Tibial artery (tissue), 4 donors: ENCODE results near the gene DNAJB13.

Experiments used
- DNase-seq, 2 donors: peaks; one replicate each; pipeline ENCODE4 v3.0.0-alpha.2; 2019
- H3K27ac ChIP-seq, 2 donors: fragments of 200-600 bp; sonication (generic) in 1 of 2; 1 replicate in 1 of 2; 2 replicates in 1 of 2; pipeline ENCODE4 v1.5.1; 2018 to 2019; ENCODE audit warnings: mild to moderate bottlenecking in 1 of 2
- H3K27me3 ChIP-seq, 2 donors: fragments of 200-600 bp; sonication (generic) in 1 of 2; one replicate each; pipeline versions ENCODE4 v1.5.1 to v1.6.0; 2016 to 2019
- H3K36me3 ChIP-seq, 3 donors: fragments of 200-600 bp; sonication (generic) in 2 of 3; one replicate each; pipeline ENCODE4 v1.5.1; 2016 to 2019; ENCODE audit warnings: mild to moderate bottlenecking in 2 of 3
- H3K4me1 ChIP-seq, 4 donors: fragments of 200-600 bp; sonication (generic) in 2 of 4; 1 replicate in 3 of 4; 2 replicates in 1 of 4; pipeline ENCODE4 v1.5.1; 2016 to 2019
- H3K4me3 ChIP-seq, 2 donors: fragments of 200-600 bp; sonication (generic) in 1 of 2; 1 replicate in 1 of 2; 2 replicates in 1 of 2; pipeline ENCODE4 v1.5.1; 2018 to 2019; ENCODE audit warnings: mild to moderate bottlenecking in 2 of 2
- H3K9me3 ChIP-seq, 3 donors: fragments of 200-600 bp; sonication (generic) in 1 of 3; one replicate each; pipeline ENCODE4 v1.5.1; 2016 to 2019
- CTCF ChIP-seq, 2 experiments: fragments of 200-600 bp in 1 of 2; fragments of 450-650 bp in 1 of 2; IDR thresholded peaks; one replicate each; pipeline ENCODE4 v1.5.1; 2017 to 2019; ENCODE audit warnings: antibody characterized with exemption in 2 of 2, mild to moderate bottlenecking in 1 of 2, moderate library complexity in 1 of 2
- intact Hi-C: fragments of 100-400 bp; cut with DNase I; formaldehyde crosslinking; loops from one replicate; pipeline ENCODE4 v1.15.0; 2023; ENCODE audit warnings: low total_unique reads

Gene DNAJB13

GRCh38 chr11:73975479-73975757 is 24.6 kb downstream of the DNAJB13 start:
- peaks cover 0 to 57% (median 14%) of the 10 kb centered on the region in 3 donors for H3K36me3 ChIP-seq
- no peak for TF ChIP-seq CTCF (IDR thresholded peaks at IDR 0.05)
- H3K4me1 ChIP-seq: no peaks in the 10 kb centered on the region
- no peaks in the 10 kb centered on the region for H3K9me3 ChIP-seq
- intact Hi-C loops: no loop called here
- no peak for DNase-seq
- H3K4me3 ChIP-seq: no peak overlapping the region
- no peak overlapping the region for H3K27ac ChIP-seq
- H3K27me3 ChIP-seq: no peaks in the 10 kb centered on the region

DNA sequence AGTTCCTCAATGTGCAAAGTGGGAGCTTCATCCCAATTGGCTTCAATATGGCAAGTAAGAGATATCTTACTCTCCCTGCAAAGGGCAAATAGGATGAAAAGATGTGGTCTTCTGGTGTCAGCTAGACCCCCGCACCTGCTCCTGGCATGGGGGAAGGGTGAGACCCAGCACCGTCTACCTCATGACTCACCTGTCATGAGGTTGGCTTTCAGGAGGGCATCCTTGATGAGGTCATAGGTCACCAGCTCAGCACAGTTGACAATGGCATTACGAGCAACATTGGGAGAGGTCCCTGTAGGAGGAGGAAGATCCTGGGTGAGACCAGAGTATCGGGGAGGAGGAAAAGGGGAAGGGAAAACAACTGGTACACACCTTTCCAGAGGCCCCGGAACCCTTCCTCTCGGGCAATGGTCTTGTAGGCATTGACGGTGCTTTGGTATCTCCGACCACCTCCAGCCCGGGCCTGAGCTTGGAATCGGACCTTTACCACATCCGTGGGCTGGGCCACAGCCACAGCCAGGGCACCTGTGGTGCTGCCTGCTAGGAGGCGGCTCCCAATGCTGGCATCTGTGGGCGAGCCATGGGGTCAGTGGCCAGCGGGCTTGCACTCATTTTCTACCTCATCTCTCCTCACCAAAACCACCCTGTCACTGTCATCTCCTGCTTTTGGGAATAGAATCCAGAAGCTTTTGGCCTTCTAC is 25.8 kb downstream of the DNAJB13 start:
- intact Hi-C loops: no loop called here
- Histone ChIP-seq H3K4me1 (no peaks in the 10 kb centered on the region), H3K4me3 (no peak overlapping the region), H3K27me3 (no peaks in the 10 kb centered on the region), H3K36me3 (peaks cover 0 to 57% (median 14%) of the 10 kb centered on the region in 3 donors), H3K27ac (no peak overlapping the region), H3K9me3 (no peaks in the 10 kb centered on the region)
- no peak for DNase-seq
- TF ChIP-seq CTCF (IDR thresholded peaks at IDR 0.05): no peak

- H3K9me3 ChIP-seq: no peaks in the 10 kb centered on the region
- H3K4me3 ChIP-seq: no peak overlapping the region
- TF ChIP-seq CTCF (IDR thresholded peaks at IDR 0.05): no peak
- no peak for DNase-seq
- no peaks in the 10 kb centered on the region for H3K27me3 ChIP-seq
- intact Hi-C loops: no loop called here
- H3K4me1 ChIP-seq: peaks cover 0 to 9% (median 2%) of the 10 kb centered on the region in 4 donors
- no peak overlapping the region for H3K27ac ChIP-seq
- peaks cover 0 to 57% (median 14%) of the 10 kb centered on the region in 3 donors for H3K36me3 ChIP-seq
Observed at GRCh38 chr11:73977856-73978519, 27.2 kb downstream of the DNAJB13 start.

DNA sequence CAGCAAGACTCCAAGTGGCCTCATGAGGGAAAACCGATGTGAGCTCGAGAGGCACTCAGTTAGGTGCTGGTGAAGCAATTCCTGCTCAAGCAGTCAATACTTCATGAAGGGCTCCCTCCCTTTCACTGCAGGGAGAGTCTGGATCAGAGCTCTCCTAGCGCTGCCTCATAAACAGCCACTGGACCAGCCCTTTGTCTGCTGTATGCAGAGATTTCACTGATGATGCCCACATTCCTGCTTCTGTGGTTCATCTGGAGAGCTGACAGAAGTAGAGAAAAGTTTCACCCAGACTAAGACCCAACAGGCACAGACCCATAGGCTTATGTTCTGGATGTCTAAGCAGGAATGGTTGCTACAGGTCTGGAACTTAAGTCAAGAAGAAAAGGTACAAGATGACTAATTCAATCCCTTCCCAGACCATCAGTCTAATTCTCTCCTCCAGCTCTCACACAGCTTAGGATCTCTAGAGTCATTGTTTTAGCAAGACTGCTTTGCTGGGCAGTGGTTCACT is 27.8 kb downstream of the DNAJB13 start:
- Histone ChIP-seq H3K27ac (no peak overlapping the region), H3K27me3 (no peaks in the 10 kb centered on the region), H3K4me1 (peaks cover 0 to 12% (median 4%) of the 10 kb centered on the region in 4 donors), H3K4me3 (no peak overlapping the region), H3K36me3 (peaks cover 0 to 57% (median 14%) of the 10 kb centered on the region in 3 donors), H3K9me3 (no peaks in the 10 kb centered on the region)
- no peak for DNase-seq
- no peak for TF ChIP-seq CTCF (IDR thresholded peaks at IDR 0.05)
- intact Hi-C loops: no loop called here

DNA sequence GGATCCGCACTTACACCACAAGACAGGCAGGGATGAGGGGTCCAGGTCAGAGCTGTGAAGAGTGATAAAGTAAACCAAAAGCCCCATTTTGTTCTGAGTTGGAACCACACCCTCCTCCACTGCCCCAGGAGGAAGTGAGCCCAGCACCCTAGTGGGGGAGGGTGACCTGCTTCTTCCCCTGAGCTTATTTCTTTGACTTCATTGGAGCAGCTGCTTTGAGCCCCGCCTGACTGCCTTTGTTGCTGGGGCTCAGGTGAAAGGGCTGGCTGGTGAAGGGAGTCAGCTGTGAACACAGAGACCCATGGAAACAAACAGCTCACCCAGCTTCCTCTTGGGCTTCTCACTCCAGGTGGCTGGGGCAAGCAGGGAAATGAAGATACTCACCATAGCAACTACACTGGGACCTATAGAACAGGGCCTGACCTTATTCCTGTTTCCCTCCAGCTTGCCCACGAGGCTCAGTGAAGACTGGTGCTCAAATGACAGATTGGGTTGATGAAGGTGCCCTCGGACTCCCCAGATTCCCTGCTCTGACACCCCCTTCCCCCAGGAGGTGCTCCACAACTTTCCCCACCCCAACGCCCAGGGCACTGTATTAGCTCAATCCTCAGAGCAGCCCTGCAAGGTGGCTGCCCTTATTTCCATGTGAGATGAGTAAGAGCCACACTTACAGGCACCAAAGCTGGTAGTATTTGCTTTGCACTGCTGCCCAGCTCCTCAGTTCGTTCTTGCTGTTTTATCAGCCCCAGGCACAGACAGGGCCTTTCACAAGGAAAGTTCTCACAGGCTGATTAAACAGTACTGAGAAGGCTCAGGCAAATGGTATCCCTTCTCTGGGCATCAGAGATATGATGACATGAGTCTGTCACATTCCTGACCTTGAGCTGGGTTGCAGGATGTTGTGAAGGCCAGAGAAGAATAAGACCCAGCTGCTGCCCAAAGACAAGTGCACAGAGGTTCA is 29.5 kb downstream of the DNAJB13 start:
- intact Hi-C loops: loop anchor here (5.0 kb wide), 1 partner anchor 37 kb away; no protein-coding TSS in a partner anchor
- DNase-seq: peak; percentile 41 to 73
- Histone ChIP-seq H3K4me1 (peaks cover 0 to 25% (median 15%) of the 10 kb centered on the region in 4 donors), H3K36me3 (peaks cover 0 to 42% (median 14%) of the 10 kb centered on the region in 3 donors), H3K27me3 (no peaks in the 10 kb centered on the region), H3K9me3 (no peaks in the 10 kb centered on the region), H3K4me3 (no peak overlapping the region), H3K27ac (peak overlapping the region in 1 of 2 donors; percentile 6)
- TF ChIP-seq CTCF (IDR thresholded peaks at IDR 0.05): no peak
